PC-3 (cell line): ENCODE data around the gene FAM136A. TPM values are rescaled to one million over a fixed set of nuclear protein-coding genes. Genes with fewer than 3 reads are reported as not detected.
"Not testable (repeated sequence)": the region's sequence is repeated elsewhere in the genome, so short reads cannot be mapped to it uniquely, and the experiment has no call there.

Experiments used
- ATAC-seq: fragments of 200-7000 bp; cut with Tn5 transposase; 2 replicates; pipeline ENCODE4 v1.9.1; 2020; ENCODE audit warnings: mild to moderate bottlenecking, moderate library complexity
- BruUV-seq: library from RNA; stranded (reverse); fragments of 400-500 nt; replicated peaks from 2 replicates; lab custom pipeline; 2021; lab: Mats Ljungman, UMichigan
- CTCF ChIA-PET: fragments of 300-600 bp; sonication (Branson Sonifier 250); formaldehyde crosslinking; loops from one replicate; lab custom pipeline; 2022; ENCODE audit warnings: antibody characterized with exemption; lab: Charles Lee
- POLR2A ChIA-PET: fragments of 300-600 bp; sonication (Branson Sonifier 250); formaldehyde crosslinking; loops from one replicate; lab custom pipeline; 2022; ENCODE audit warnings: antibody characterized with exemption; ENCODE audit not compliant: unreplicated experiment; lab: Charles Lee
- DNase-seq: peaks from one replicate; pipeline ENCODE4 v3.0.0-alpha.2; 2015
- H2AFZ ChIP-seq: fragments of 300-600 bp; sonication (generic); 2 replicates; pipeline ENCODE4 v1.6.0; 2016; ENCODE audit warnings: antibody characterized with exemption, low read length
- H3F3A ChIP-seq: fragments of 300-600 bp; sonication (generic); one replicate; pipeline ENCODE4 v1.6.0; 2017; ENCODE audit warnings: antibody characterized with exemption, low read length, control low read depth, mild to moderate bottlenecking; ENCODE audit not compliant: unreplicated experiment
- H3K27ac ChIP-seq: fragments of 300-600 bp; sonication (generic); 2 replicates; pipeline ENCODE4 v1.5.1; 2016; ENCODE audit warnings: mild to moderate bottlenecking, low read length
- H3K27me3 ChIP-seq: fragments of 300-600 bp; sonication (generic); 2 replicates; pipeline ENCODE4 v1.6.1; 2016; ENCODE audit warnings: low read length, mixed read lengths
- H3K36me3 ChIP-seq: fragments of 300-600 bp; sonication (generic); 2 replicates; pipeline ENCODE4 v1.6.1; 2016; ENCODE audit warnings: low read depth, mixed run types, low read length, mixed read lengths
- H3K4me1 ChIP-seq: fragments of 300-600 bp; sonication (generic); 2 replicates; pipeline ENCODE4 v1.5.1; 2016; ENCODE audit warnings: low read length; ENCODE audit not compliant: insufficient read depth
- H3K4me2 ChIP-seq: fragments of 300-600 bp; sonication (generic); 2 replicates; pipeline ENCODE4 v1.6.0; 2016; ENCODE audit warnings: low read length
- H3K4me3 ChIP-seq: fragments of 300-600 bp; sonication (generic); 2 replicates; pipeline ENCODE4 v1.5.1; 2016; ENCODE audit warnings: mild to moderate bottlenecking, low read length, mixed read lengths
- H3K79me2 ChIP-seq: fragments of 300-600 bp; sonication (generic); 2 replicates; pipeline ENCODE4 v1.6.1; 2017; ENCODE audit warnings: low read length, mixed read lengths
- H3K9ac ChIP-seq: fragments of 300-600 bp; sonication (generic); 2 replicates; pipeline ENCODE4 v1.6.0; 2016; ENCODE audit warnings: mild to moderate bottlenecking, low read length
- H3K9me2 ChIP-seq: fragments of 300-600 bp; sonication (generic); replicated peaks from 2 replicates; pipeline ENCODE4 v1.6.1; 2016; ENCODE audit warnings: mixed run types, low read length, mixed read lengths
- H3K9me3 ChIP-seq: fragments of 300-600 bp; sonication (generic); 2 replicates; pipeline ENCODE4 v1.6.1; 2016; ENCODE audit warnings: low read length, mixed read lengths
- H4K20me1 ChIP-seq: fragments of 300-600 bp; sonication (generic); 2 replicates; pipeline ENCODE4 v1.6.1; 2016; ENCODE audit warnings: low read length, mixed read lengths
- CTCF ChIP-seq: fragments of 300-600 bp; sonication (generic); conservative IDR thresholded peaks from 2 replicates; pipeline ENCODE4 v1.5.1; 2017; ENCODE audit warnings: antibody characterized with exemption, low read depth, mild to moderate bottlenecking, low read length
- EZH2 ChIP-seq: fragments of 300-600 bp; sonication (generic); IDR thresholded peaks from one replicate; pipeline ENCODE4 v1.6.1; 2017; ENCODE audit warnings: antibody characterized with exemption, mild to moderate bottlenecking, low read length; ENCODE audit not compliant: unreplicated experiment
- EZH2phosphoT487 ChIP-seq: fragments of 300-600 bp; sonication (generic); IDR thresholded peaks from 2 replicates; pipeline ENCODE4 v1.6.1; 2018; ENCODE audit warnings: mild to moderate bottlenecking, antibody characterized with exemption, low read length, borderline replicate concordance
- intact Hi-C: fragments of 100-400 bp; cut with micrococcal nuclease; formaldehyde crosslinking; loops from 2 replicates; pipeline ENCODE4 v1.9.0; 2023
- total RNA-seq: library from RNA; depleted of rRNA; stranded (reverse); fragments of >200 nt; gene quantifications from 2 replicates; pipeline ENCODE4 v1.2.3, GENCODE V29; 2014

Gene FAM136A
- total RNA-seq, 1 experiment from 2014 or later = 67.6 TPM

- Histone ChIP-seq H4K20me1 (no peaks in the 10 kb centered on the region), H3K4me3 (no peak overlapping the region), H3K79me2 (peaks cover 14% of the 10 kb centered on the region), H3K27ac (no peak overlapping the region), H3K27me3 (no peaks in the 10 kb centered on the region), H2AFZ (peak overlapping the region; percentile 60; the same call in 1 of the 2 replicates), H3K4me1 (peaks cover 6% of the 10 kb centered on the region), H3K9ac (no peak overlapping the region), H3K9me2 (no peaks in the 10 kb centered on the region), H3K36me3 (no peaks in the 10 kb centered on the region), H3K9me3 (no peaks in the 10 kb centered on the region), H3K4me2 (no peak overlapping the region), H3F3A (no peaks in the 10 kb centered on the region)
- no peak for DNase-seq
- no peak for ATAC-seq
- ChIA-PET POLR2A (no interaction called here), CTCF (interaction anchor here (0.7 kb wide), 1 partner anchor 23 kb away, joined by 4 read pairs; no protein-coding TSS in a partner anchor)
- no TSS peak for BruUV-seq
- intact Hi-C loops = loop anchor here (10.0 kb wide), 1 partner anchor 479 kb away; no protein-coding TSS in a partner anchor
- TF ChIP-seq EZH2phosphoT487 (no peak), CTCF (no peak), EZH2 (no peak)
Observed at GRCh38 chr2:70305531-70305930, 3.7 kb upstream of the FAM136A start.

GRCh38 chr2:70304498-70304897 lies 2.6 kb upstream of the FAM136A start:
- BruUV-seq = no TSS peak
- Histone ChIP-seq H3K27ac (no peak overlapping the region), H3K79me2 (peaks cover 21% of the 10 kb centered on the region), H3K9ac (no peak overlapping the region), H3F3A (no peaks in the 10 kb centered on the region), H4K20me1 (no peaks in the 10 kb centered on the region), H2AFZ (no peak overlapping the region), H3K9me2 (no peaks in the 10 kb centered on the region), H3K9me3 (no peaks in the 10 kb centered on the region), H3K4me2 (no peak overlapping the region), H3K4me3 (no peak overlapping the region), H3K27me3 (no peaks in the 10 kb centered on the region), H3K4me1 (peaks cover 7% of the 10 kb centered on the region), H3K36me3 (no peaks in the 10 kb centered on the region)
- ATAC-seq = no peak
- TF ChIP-seq EZH2 = no peak
- no peak for TF ChIP-seq CTCF
- no peak for TF ChIP-seq EZH2phosphoT487
- intact Hi-C loops = loop anchor here (1.0 to 10.0 kb wide), 5 partner anchors 32 to 480 kb away; no protein-coding TSS in a partner anchor
- DNase-seq = no peak
- POLR2A ChIA-PET = interaction anchor here (1.0 kb wide), 1 partner anchor 11 kb away, joined by 4 read pairs; the partner anchor contains the start of gene SNRPG
- CTCF ChIA-PET = interaction anchor here (0.6 to 1.5 kb wide), 18 partner anchors 24 to 560 kb away, joined by 3 to 22 read pairs (median 4); no protein-coding TSS in a partner anchor

- TF ChIP-seq CTCF = no peak
- TF ChIP-seq EZH2phosphoT487 = no peak
- no peak for TF ChIP-seq EZH2
- Histone ChIP-seq H3K4me2 (no peak overlapping the region), H3K9me2 (no peaks in the 10 kb centered on the region), H3K27me3 (no peaks in the 10 kb centered on the region), H3F3A (no peaks in the 10 kb centered on the region), H3K9me3 (no peaks in the 10 kb centered on the region), H3K36me3 (peaks cover 10% of the 10 kb centered on the region; the same call in 1 of the 2 replicates), H3K9ac (no peak overlapping the region), H3K4me3 (no peak overlapping the region), H3K4me1 (peaks cover 7% of the 10 kb centered on the region), H2AFZ (no peak overlapping the region), H3K27ac (no peak overlapping the region), H3K79me2 (peaks cover 26% of the 10 kb centered on the region), H4K20me1 (no peaks in the 10 kb centered on the region)
- DNase-seq (no peak), ATAC-seq (no peak)
- intact Hi-C loops = loop anchor here (10.0 kb wide), 1 partner anchor 482 kb away; no protein-coding TSS in a partner anchor
- POLR2A ChIA-PET = interaction anchor here (0.6 kb wide), 1 partner anchor 347 kb away, joined by 3 read pairs; no protein-coding TSS in a partner anchor
- CTCF ChIA-PET = interaction anchor here (1.5 to 2.0 kb wide), 2 partner anchors 26 to 340 kb away, joined by 3 to 6 read pairs; no protein-coding TSS in a partner anchor
- BruUV-seq = no TSS peak
Observed at GRCh38 chr2:70303186-70303585, 1.3 kb upstream of the FAM136A start.

- peak overlapping the region; percentile 92 for H3K4me2 ChIP-seq
- not testable (repeated sequence) for H3K9ac ChIP-seq, BruUV-seq, H3K4me1 ChIP-seq, DNase-seq, H3F3A ChIP-seq, H3K9me2 ChIP-seq, H3K9me3 ChIP-seq, H3K27ac ChIP-seq, H3K27me3 ChIP-seq, H4K20me1 ChIP-seq
- POLR2A ChIA-PET = interaction anchor here (0.5 kb wide), 1 partner anchor 390 kb away, joined by 3 read pairs; no protein-coding TSS in a partner anchor
- CTCF ChIA-PET = interaction anchor here (0.6 to 2.0 kb wide), 7 partner anchors 9 to 313 kb away, joined by 3 to 7 read pairs (median 5); partner anchors contain the start of genes C2orf42 and SNRPG
- H3K4me3 ChIP-seq = peak overlapping the region; percentile 71
- peaks cover 10% of the 10 kb centered on the region; the same call in 1 of the 2 replicates for H3K36me3 ChIP-seq
- peaks cover 26% of the 10 kb centered on the region for H3K79me2 ChIP-seq
- ATAC-seq = 0 out of 2 replicates have a peak, but pooled peaks have one; percentile 1
- peak overlapping the region; percentile 81; the same call in 1 of the 2 replicates for H2AFZ ChIP-seq
- intact Hi-C loops = loop anchor here (10.0 kb wide), 1 partner anchor 483 kb away; no protein-coding TSS in a partner anchor
Observed at GRCh38 chr2:70302195-70302546, 304 bp upstream of the FAM136A start.
